H1 (cell line): ENCODE data around the gene AMZ1. TPM values are rescaled to one million over a fixed set of nuclear protein-coding genes. Genes with fewer than 3 reads are reported as not detected.
"Not testable (repeated sequence)": the region's sequence is repeated elsewhere in the genome, so short reads cannot be mapped to it uniquely, and the experiment has no call there.

Experiments
- CTCF ChIA-PET: fragments of 300-600 bp; sonication (Branson Sonifier 250); formaldehyde crosslinking; loops from one replicate; lab custom pipeline; 2021; ENCODE audit not compliant: partially characterized antibody; lab: Charles Lee
- POLR2A ChIA-PET: fragments of 300-600 bp; sonication (Branson Sonifier 250); formaldehyde crosslinking; loops from one replicate; lab custom pipeline; 2021; ENCODE audit warnings: inconsistent platforms; ENCODE audit not compliant: partially characterized antibody; lab: Charles Lee
- DNase-seq, 2 experiments: peaks; one replicate each; pipeline versions ENCODE4 v3.0.0 to v3.0.0-alpha.2; 2010 to 2022; ENCODE audit warnings: low spot score in 2 of 2, low read depth in 1 of 2, mixed read lengths in 1 of 2
- FAIRE-seq: peaks from 2 replicates; lab custom pipeline; 2011; peaks lifted over from hg19 to GRCh38; lab: Jason Lieb, UNC
- H2AFZ ChIP-seq: 2 replicates; pipeline ENCODE4 v1.8.1; 2012; ENCODE audit warnings: low read length, inconsistent platforms
- H2AK5ac ChIP-seq: 2 replicates; pipeline ENCODE4 v1.6.1; 2013; ENCODE audit warnings: low read depth, low read length
- H2BK120ac ChIP-seq: replicated peaks from 2 replicates; pipeline ENCODE3; 2013; ENCODE audit warnings: low read depth, low read length, inconsistent platforms
- H2BK12ac ChIP-seq: 2 replicates; pipeline ENCODE4 v1.6.1; 2013; ENCODE audit warnings: low read depth, low read length
- H2BK15ac ChIP-seq: 2 replicates; pipeline ENCODE4 v1.6.1; 2013; ENCODE audit warnings: low read length
- H2BK20ac ChIP-seq: 2 replicates; pipeline ENCODE4 v1.6.1; 2013; ENCODE audit warnings: low read length
- H2BK5ac ChIP-seq: 2 replicates; pipeline ENCODE4 v1.6.1; 2013; ENCODE audit warnings: low read depth, low read length
- H3K14ac ChIP-seq: 2 replicates; pipeline ENCODE4 v1.6.1; 2013; ENCODE audit warnings: inconsistent platforms; ENCODE audit not compliant: insufficient read length
- H3K18ac ChIP-seq: 2 replicates; pipeline ENCODE4 v1.6.1; 2013; ENCODE audit warnings: low read length; ENCODE audit errors: extremely low read depth
- H3K23ac ChIP-seq: 2 replicates; pipeline ENCODE4 v1.6.1; 2013; ENCODE audit warnings: inconsistent platforms; ENCODE audit not compliant: insufficient read length
- H3K23me2 ChIP-seq: 2 replicates; pipeline ENCODE4 v1.6.1; 2013; ENCODE audit warnings: low read depth, low read length
- H3K27ac ChIP-seq: 2 replicates; pipeline ENCODE4 v1.6.1; 2011; ENCODE audit warnings: low read depth, low read length, inconsistent platforms
- H3K27me3 ChIP-seq, 4 experiments: replicated peaks in 1 of 4; 1 replicate in 1 of 4; 2 replicates in 3 of 4; pipeline versions ENCODE4 v1.6.1 to v1.8.1; 2011 to 2013; ENCODE audit warnings: low read length in 3 of 4, mild to moderate bottlenecking in 3 of 4, inconsistent platforms in 2 of 4, mixed read lengths in 2 of 4, moderate library complexity in 1 of 4; ENCODE audit not compliant: control insufficient read depth in 3 of 4, insufficient read depth in 3 of 4; ENCODE audit errors: extremely low read depth in 1 of 4
- H3K36me3 ChIP-seq, 4 experiments: 2 replicates each; pipeline versions ENCODE4 v1.6.1 to v1.8.1; 2011 to 2013; ENCODE audit warnings: mild to moderate bottlenecking in 4 of 4, low read length in 3 of 4, moderate library complexity in 2 of 4, control low read depth in 1 of 4, inconsistent platforms in 1 of 4; ENCODE audit not compliant: insufficient read depth in 4 of 4, control insufficient read depth in 2 of 4
- H3K4ac ChIP-seq: replicated peaks from 2 replicates; pipeline ENCODE3; 2013; ENCODE audit warnings: low read length, low read depth, mixed read lengths, inconsistent platforms; ENCODE audit not compliant: insufficient read length
- H3K4me1 ChIP-seq, 4 experiments: replicated peaks in 1 of 4; 1 replicate in 1 of 4; 2 replicates in 3 of 4; pipeline versions ENCODE4 v1.6.1 to v1.8.1; 2011 to 2013; ENCODE audit warnings: low read length in 3 of 4, inconsistent platforms in 2 of 4, mixed read lengths in 1 of 4; ENCODE audit not compliant: insufficient read depth in 4 of 4, control insufficient read depth in 3 of 4
- H3K4me2 ChIP-seq, 2 experiments: 2 replicates each; pipeline versions ENCODE4 v1.6.1 to v1.8.1; 2011 to 2013; ENCODE audit warnings: low read depth in 2 of 2, low read length in 2 of 2, control low read depth in 1 of 2, inconsistent platforms in 1 of 2, mild to moderate bottlenecking in 1 of 2; ENCODE audit not compliant: insufficient read depth in 1 of 2
- H3K4me3 ChIP-seq, 4 experiments: fragments of 200-600, 300-600 bp in 1 of 4; sonication (generic), shearing (Covaris generic), sonication (Bioruptor Twin) in 1 of 4; 2 replicates each; pipeline versions ENCODE4 v1.5.1 to v1.8.1; 2011 to 2016; ENCODE audit warnings: low read length in 4 of 4, low read depth in 3 of 4, control low read depth in 2 of 4, inconsistent platforms in 2 of 4, mild to moderate bottlenecking in 2 of 4, mixed read lengths in 1 of 4, moderate library complexity in 1 of 4; ENCODE audit not compliant: insufficient read depth in 2 of 4; ENCODE audit errors: extremely low read depth in 1 of 4
- H3K56ac ChIP-seq: replicated peaks from 2 replicates; pipeline ENCODE3; 2013; ENCODE audit warnings: low read depth, mild to moderate bottlenecking, mixed read lengths, low read length, inconsistent platforms; ENCODE audit not compliant: insufficient read length
- H3K79me1 ChIP-seq: 2 replicates; pipeline ENCODE4 v1.6.1; 2013; ENCODE audit warnings: low read depth, low read length, control low read depth
- H3K79me2 ChIP-seq, 2 experiments: 2 replicates each; pipeline versions ENCODE4 v1.6.1 to v1.8.1; 2012 to 2013; ENCODE audit warnings: low read length in 2 of 2, mild to moderate bottlenecking in 2 of 2, inconsistent platforms in 1 of 2; ENCODE audit not compliant: insufficient read depth in 2 of 2, control insufficient read depth in 1 of 2
- H3K9ac ChIP-seq, 4 experiments: replicated peaks in 1 of 4; 1 replicate in 1 of 4; 2 replicates in 3 of 4; pipeline versions ENCODE4 v1.6.1 to v1.8.1; 2011 to 2013; ENCODE audit warnings: low read depth in 3 of 4, low read length in 3 of 4, control low read depth in 2 of 4, mild to moderate bottlenecking in 2 of 4, moderate library complexity in 2 of 4, inconsistent platforms in 1 of 4; ENCODE audit errors: extremely low read depth in 1 of 4
- H3K9me3 ChIP-seq, 2 experiments: 2 replicates each; pipeline versions ENCODE4 v1.6.1 to v1.8.1; 2012 to 2013; ENCODE audit warnings: mild to moderate bottlenecking in 2 of 2, moderate library complexity in 2 of 2, control low read depth in 1 of 2, inconsistent platforms in 1 of 2, low read depth in 1 of 2, low read length in 1 of 2, mixed read lengths in 1 of 2; ENCODE audit not compliant: insufficient read depth in 2 of 2
- H4K20me1 ChIP-seq, 2 experiments: replicated peaks in 1 of 2; 2 replicates each; pipeline versions ENCODE3 to v1.8.1; 2011 to 2013; ENCODE audit warnings: inconsistent platforms in 2 of 2, low read length in 2 of 2, mild to moderate bottlenecking in 1 of 2; ENCODE audit not compliant: insufficient read depth in 2 of 2, control insufficient read depth in 1 of 2
- H4K5ac ChIP-seq: 2 replicates; pipeline ENCODE4 v1.6.1; 2013; ENCODE audit warnings: low read length, low read depth, mixed read lengths, inconsistent platforms; ENCODE audit not compliant: insufficient read length
- H4K8ac ChIP-seq: 2 replicates; pipeline ENCODE4 v1.8.0; 2013; ENCODE audit warnings: mild to moderate bottlenecking, moderate library complexity, low read length, inconsistent platforms; ENCODE audit not compliant: insufficient read depth; ENCODE audit errors: extremely low read depth
- H4K91ac ChIP-seq: replicated peaks from 2 replicates; pipeline ENCODE3; 2013; ENCODE audit warnings: low read length, mixed read lengths, inconsistent platforms; ENCODE audit not compliant: insufficient read length
- MAFK ChIP-seq: IDR thresholded peaks from 2 replicates; pipeline ENCODE4 v1.6.1; 2012; ENCODE audit warnings: low read depth, mild to moderate bottlenecking, improper control_type of control experiment, low read length
- NRF1 ChIP-seq: IDR thresholded peaks from 2 replicates; pipeline ENCODE4 v1.6.1; 2011; ENCODE audit warnings: mild to moderate bottlenecking, low read depth, low read length, improper control_type of control experiment
- POLR2A ChIP-seq, 2 experiments: IDR thresholded peaks; 1 replicate in 1 of 2; 2 replicates in 1 of 2; pipeline ENCODE4 v1.6.1; 2011; ENCODE audit warnings: low read depth in 2 of 2, low read length in 2 of 2, mild to moderate bottlenecking in 2 of 2; ENCODE audit errors: control extremely low read depth in 1 of 2
- SP1 ChIP-seq: IDR thresholded peaks from 2 replicates; pipeline ENCODE4 v1.6.1; 2011; ENCODE audit warnings: low read depth, low read length
- WGBS, 2 experiments: shearing (Covaris generic) in 1 of 2; methylation state at CpG; one replicate each; pipeline versions ENCODE4 v1.1.6 to v1.1.7; 2013 to 2015; ENCODE audit warnings: low lambda C conversion rate in 2 of 2, mixed read lengths in 2 of 2, inconsistent platforms in 1 of 2, low coverage in 1 of 2, missing lambda C conversion rate in 1 of 2; ENCODE audit not compliant: insufficient replicate concordance in 2 of 2, insufficient coverage in 1 of 2, insufficient read length in 1 of 2; ENCODE audit errors: extremely low coverage in 1 of 2, missing lambda C conversion rate in 1 of 2; 5-methylcytosine and 5-hydroxymethylcytosine counted together
- polyA plus RNA-seq, 7 experiments: library from polyadenylated mRNA; depleted of rRNA in 3 of 7; stranded (reverse) in 5 of 7; unstranded in 2 of 7; fragments of >200 nt in 5 of 7; fragments of 200-250 nt in 2 of 7; gene quantifications; 1 replicate in 5 of 7; 2 replicates in 1 of 7; 4 replicates in 1 of 7; pipeline versions ENCODE4 v1.2.1 to v1.2.3, GENCODE V29; 2011 to 2013; ENCODE audit warnings: missing spikeins in 2 of 7, mixed read lengths in 2 of 7
- total RNA-seq: library from RNA; stranded (reverse); fragmentation: NEBNext Ultra II Directional; extraction: Animal tissue kit (Norgen Biotek cat#: 25700); gene quantifications from 2 replicates; pipeline ENCODE4 v1.2.1, GENCODE V29; 2021
- TF ChIP-seq, protein P1 (sequence below): IDR thresholded peaks from 2 replicates; pipeline ENCODE4 v1.6.1; 2012; ENCODE audit warnings: low read length, inconsistent platforms

Gene AMZ1
- total and polyA plus RNA-seq, 2 of the 8 experiments (the other 6 are each of a cell fraction or from before 2014, with no cell fraction given) = 0.59 to 1.4 TPM

DNA sequence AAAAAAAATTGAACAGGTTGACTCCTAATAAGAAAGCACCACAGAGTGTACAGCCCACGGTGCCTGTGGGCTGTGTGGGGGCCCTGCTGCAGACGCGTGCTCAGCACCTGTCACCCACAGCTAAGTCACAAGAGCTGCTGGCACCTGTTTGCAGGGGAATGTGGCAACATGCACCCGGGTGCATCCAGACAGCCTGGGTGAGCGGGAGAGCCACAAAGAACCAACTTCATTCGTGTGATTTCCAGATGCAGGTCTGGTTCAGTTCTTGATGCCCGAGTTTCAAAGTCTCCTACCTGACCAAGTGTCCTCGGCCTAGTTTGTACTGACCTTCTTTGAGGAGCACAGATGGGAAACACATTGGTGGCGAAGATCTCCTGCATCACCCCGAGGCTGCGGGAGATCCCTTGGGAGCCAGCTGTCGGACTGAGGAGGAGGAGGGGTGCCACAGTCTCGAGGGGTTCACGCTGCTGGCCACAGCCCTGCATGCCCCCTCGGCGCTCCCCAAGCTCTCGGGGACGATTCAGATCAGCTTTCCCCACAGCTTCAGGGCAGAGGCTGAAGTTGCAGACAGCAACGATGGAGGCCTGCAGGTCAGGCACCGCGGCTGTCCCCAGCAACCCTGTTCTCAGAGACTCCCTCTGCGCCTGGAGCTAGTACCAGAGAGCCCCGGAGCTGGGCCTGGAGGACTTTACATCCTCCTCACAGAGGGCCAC, 35.3 kb downstream of the AMZ1 start (continued):
- TF ChIP-seq, protein P1, sequence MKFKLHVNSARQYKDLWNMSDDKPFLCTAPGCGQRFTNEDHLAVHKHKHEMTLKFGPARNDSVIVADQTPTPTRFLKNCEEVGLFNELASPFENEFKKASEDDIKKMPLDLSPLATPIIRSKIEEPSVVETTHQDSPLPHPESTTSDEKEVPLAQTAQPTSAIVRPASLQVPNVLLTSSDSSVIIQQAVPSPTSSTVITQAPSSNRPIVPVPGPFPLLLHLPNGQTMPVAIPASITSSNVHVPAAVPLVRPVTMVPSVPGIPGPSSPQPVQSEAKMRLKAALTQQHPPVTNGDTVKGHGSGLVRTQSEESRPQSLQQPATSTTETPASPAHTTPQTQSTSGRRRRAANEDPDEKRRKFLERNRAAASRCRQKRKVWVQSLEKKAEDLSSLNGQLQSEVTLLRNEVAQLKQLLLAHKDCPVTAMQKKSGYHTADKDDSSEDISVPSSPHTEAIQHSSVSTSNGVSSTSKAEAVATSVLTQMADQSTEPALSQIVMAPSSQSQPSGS = no peak
- TF ChIP-seq NRF1 (no peak), POLR2A (IDR thresholded peaks at IDR 0.05; ENCODE audit: control extremely low read depth in 1 of 2, low read depth in 2 of 2, low read length in 2 of 2) (no peak), SP1 (no peak), MAFK (no peak)

DNA sequence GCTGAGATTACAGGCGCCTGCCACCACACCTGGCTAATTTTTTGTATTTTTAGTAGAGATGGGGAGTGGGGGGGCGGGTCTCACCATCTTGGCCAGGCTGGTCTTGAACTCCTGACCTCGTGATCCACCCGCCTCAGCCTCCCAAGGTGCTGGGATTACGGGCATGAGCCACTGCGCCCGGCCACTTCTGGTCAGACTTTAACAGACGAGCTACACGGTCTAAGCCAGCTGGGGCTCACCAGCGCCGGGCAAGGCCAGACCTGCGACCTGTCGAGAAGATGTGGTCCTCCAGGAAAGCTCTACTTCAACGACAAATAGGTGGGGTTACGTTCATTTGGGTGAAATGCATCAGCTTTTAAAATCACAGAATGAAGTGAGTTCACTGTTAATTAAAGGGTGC, 36.0 kb downstream of the AMZ1 start:
- H3K27me3 ChIP-seq, H4K20me1 ChIP-seq, H3K9ac ChIP-seq, H3K23me2 ChIP-seq, H4K5ac ChIP-seq, H3K14ac ChIP-seq, FAIRE-seq, H4K91ac ChIP-seq, H3K4me3 ChIP-seq, DNase-seq, POLR2A ChIA-PET, H3K79me2 ChIP-seq, H3K4ac ChIP-seq, H2AK5ac ChIP-seq, H3K23ac ChIP-seq, H3K18ac ChIP-seq, H4K8ac ChIP-seq, H2BK5ac ChIP-seq, H3K56ac ChIP-seq, H2BK12ac ChIP-seq, H3K4me2 ChIP-seq, H2BK20ac ChIP-seq, H3K9me3 ChIP-seq, H3K79me1 ChIP-seq, H3K27ac ChIP-seq, H2BK15ac ChIP-seq, H3K4me1 ChIP-seq, H2BK120ac ChIP-seq, H2AFZ ChIP-seq: not testable (repeated sequence)
- peaks cover 0 to 10% (median 4%) of the 10 kb centered on the region in 4 experiments; a peak in 6 of 8 replicates for H3K36me3 ChIP-seq
- CTCF ChIA-PET = interaction anchor here (0.6 to 11.4 kb wide), 6 partner anchors 9 to 717 kb away, joined by 3 to 125 read pairs (median 4); no protein-coding TSS in a partner anchor
- WGBS, 2 experiments = 98% methylated on average over 9 of the region's 15 CpGs; no CpG with 5 or more reads in 1 of the 2 experiments
